ENCODE measurements around the gene IRX1.

DNA sequence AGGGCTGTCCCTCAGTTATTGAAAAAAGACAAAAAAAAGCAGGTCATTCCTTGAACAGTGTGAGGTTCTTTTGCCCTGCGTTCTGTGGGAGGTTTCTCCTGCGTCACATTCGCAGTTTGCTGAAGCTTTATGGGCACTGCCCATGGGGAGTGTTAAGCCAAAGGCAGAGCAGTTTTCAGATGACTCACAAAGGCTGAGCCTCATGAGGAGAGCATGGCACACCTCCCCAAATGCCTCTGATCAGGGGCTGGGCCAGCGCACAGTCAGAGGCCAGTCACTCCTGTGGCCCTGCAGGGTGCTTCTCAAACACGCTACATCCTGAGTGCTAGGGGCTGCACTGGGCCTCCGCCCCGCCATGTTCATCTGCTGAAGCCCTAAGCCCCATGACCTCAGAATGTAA is 38.4 kb downstream of the IRX1 start:
- TF ChIP-seq MAFK (IDR thresholded peaks at IDR 0.05; ENCODE audit: partially characterized antibody) (no peak), CEBPB (IDR thresholded peaks at IDR 0.05) (no peak), POLR2A (IDR thresholded peaks at IDR 0.05; ENCODE audit: low read length) (no peak), PHF8 (IDR thresholded peaks at IDR 0.05; ENCODE audit: borderline replicate concordance, low read depth) (no peak), RNF2 (IDR thresholded peaks at IDR 0.05; ENCODE audit: borderline replicate concordance, low read depth) (no peak), EP300 (IDR thresholded peaks at IDR 0.05) (no peak), SMC3 (IDR thresholded peaks at IDR 0.05) (no peak), RCOR1 (IDR thresholded peaks at IDR 0.05; ENCODE audit: low read depth, low read length) (no peak)
- TF ChIP-seq, protein P1, sequence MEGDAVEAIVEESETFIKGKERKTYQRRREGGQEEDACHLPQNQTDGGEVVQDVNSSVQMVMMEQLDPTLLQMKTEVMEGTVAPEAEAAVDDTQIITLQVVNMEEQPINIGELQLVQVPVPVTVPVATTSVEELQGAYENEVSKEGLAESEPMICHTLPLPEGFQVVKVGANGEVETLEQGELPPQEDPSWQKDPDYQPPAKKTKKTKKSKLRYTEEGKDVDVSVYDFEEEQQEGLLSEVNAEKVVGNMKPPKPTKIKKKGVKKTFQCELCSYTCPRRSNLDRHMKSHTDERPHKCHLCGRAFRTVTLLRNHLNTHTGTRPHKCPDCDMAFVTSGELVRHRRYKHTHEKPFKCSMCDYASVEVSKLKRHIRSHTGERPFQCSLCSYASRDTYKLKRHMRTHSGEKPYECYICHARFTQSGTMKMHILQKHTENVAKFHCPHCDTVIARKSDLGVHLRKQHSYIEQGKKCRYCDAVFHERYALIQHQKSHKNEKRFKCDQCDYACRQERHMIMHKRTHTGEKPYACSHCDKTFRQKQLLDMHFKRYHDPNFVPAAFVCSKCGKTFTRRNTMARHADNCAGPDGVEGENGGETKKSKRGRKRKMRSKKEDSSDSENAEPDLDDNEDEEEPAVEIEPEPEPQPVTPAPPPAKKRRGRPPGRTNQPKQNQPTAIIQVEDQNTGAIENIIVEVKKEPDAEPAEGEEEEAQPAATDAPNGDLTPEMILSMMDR (IDR thresholded peaks at IDR 0.05), result no peak
